GM18520 (cell line): ENCODE results near the gene CCDC88C.
A peak's percentile ranks its signal among the peaks of the same experiment; 100 is the strongest.

Experiments used
- ATAC-seq: cut with Tn5 transposase; IDR thresholded peaks from one replicate; pipeline ENCODE4 v1.9.1; 2021; ENCODE audit not compliant: unreplicated experiment

Gene CCDC88C

GRCh38 chr14:91380610-91381371 is 36.8 kb downstream of the CCDC88C start:
- no peak for ATAC-seq

- no peak for ATAC-seq
These were observed 37.5 kb downstream of the CCDC88C start for GRCh38 chr14:91380123-91380522.

DNA sequence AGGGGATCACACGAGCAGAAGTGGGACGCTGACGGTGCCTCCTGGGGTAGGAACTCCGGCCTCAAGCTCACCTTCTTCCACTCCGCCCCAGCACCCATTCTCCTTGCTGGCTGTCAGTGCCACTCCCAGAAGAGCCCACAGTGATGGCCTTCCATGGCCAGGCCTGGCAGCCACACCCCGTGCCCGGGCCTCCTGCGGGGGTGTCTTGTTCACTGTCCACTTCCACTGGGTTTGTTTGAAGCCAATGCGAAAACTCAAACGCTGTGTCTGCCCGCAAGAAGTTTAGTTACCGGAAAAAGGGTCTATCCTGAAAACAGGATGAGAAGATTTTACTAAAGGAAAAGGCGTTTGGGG is 38.1 kb downstream of the CCDC88C start:
- ATAC-seq: no peak

- ATAC-seq: no peak
These were observed 38.6 kb downstream of the CCDC88C start for GRCh38 chr14:91378930-91379578.

DNA sequence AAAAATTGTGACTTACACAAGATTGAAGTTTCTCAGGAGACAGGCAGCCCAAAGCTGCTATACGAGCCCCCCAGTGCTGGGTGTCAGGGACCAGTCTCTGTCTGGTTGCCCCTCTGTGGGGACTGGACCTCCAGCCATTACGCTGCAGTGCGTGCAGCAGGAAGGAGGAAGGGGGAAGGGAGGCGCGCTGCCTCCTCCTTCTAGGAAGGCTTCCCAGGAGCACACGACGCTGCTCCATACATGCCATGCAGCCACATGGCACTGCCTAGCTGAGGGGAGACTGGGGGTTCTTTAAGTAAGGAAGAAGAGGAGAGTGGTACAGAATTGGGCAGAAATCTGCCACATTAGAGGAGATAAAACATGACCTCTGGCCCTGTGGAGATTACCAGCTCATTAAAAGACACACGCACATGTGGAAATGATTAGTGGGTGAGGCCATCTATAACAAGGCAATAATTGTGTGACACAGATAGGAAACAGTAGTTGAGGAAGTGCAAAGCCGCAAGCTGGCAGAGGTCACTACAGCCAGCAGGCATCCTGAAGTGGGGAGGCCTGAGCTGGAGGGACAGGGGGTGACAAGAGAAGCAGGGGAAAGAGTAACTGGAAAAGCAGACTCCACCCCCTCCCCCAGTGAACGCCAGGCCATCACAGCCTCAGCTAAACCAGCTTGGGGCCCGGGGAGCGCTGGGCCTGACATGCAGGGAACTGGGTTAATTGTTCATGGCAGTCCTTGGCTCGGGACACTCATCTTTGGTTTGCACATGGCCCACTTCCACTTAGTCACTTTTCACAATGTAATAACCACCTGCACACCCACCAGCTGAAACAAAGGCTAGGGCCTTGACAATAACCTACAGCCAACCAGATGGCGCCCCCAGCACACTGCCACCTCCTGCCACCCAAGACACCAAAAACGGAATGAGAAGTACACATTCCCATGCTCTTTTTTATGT is 39.6 kb downstream of the CCDC88C start:
- no peak for ATAC-seq

DNA sequence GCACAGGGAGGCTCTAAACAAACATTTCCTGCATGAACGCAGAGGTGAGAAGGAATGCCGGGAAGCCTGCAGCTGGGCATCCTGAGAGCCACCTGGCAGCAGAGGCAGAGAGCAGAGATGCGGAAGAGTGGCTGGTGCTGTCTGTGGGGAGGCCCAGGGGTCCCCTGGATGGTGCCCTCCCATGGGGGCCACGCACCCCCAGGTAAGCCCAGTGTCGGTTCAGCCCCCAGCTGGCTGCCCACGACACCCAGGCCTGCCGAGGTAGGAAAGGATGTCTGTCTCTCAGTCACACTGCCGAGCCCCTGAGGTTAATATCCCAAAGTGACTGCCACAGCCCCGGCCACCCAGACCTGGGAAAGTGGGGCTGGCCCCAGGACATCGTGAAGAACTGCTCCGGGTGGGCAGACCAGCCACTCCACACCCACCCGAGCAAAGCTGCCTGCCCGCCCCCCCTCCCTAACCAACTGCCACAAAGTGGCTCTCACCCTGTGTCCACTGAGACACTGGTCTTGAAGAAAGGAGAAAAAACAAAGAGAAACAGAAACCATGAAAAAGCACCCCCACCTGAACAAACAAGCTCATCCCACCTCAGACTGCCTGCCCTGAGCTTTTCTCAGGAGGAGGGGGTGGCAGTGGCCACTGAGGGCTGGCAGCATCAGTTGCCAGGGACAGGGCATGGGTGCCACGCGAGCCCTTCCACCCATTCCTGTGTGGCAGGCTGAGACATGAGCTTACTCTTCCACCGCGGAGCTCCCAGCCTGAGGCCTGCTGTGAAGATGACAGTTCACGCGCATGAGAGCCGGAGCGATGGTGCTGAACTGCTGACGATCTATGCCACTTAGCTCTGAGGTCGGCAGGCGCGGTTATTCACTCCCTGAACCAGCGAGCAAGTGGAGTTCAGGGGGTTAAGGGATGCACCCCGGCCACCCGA is 40.8 kb downstream of the CCDC88C start:
- no peak for ATAC-seq

GRCh38 chr14:91375720-91376452 is 41.7 kb downstream of the CCDC88C start:
- no peak for ATAC-seq

DNA sequence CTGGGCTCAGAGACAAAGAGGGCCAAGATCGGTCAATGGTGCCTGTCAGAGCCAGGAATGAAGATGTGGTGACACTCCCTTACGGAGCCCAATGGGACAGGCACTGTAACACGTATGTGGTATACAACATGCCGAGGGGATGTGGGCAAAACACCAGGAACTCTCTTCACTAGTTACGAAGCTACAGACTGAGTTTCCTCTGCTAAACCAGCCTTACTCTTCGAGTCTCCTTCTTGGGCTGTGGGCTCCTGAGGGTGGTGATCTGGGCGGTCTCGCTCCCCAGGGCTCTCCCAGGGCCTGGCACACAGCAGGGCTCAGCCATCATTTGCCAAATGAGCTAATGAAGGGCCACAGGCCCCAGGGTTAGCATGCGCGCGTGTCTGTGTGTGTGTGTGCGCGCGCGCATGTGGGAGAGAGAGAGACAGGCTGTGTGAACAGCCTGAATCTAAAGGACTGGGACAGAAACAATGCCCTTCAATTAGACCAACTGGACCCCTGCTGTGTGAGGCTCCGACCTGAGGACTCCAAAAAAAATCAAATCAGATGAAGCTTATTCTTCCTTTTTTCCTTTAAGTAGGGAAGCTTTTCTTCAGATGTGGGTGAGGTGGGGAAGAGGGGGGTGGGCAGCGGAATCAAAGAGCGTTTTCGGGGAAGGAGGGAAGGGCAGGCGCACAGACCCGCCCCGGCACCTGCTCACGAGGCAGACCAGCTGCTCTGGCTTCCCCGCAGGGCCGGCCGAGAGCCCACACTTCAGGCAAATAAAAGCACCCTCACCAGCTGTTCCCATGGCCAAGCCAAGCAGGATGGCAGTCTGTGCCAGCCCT is 42.5 kb downstream of the CCDC88C start:
- ATAC-seq: no peak

DNA sequence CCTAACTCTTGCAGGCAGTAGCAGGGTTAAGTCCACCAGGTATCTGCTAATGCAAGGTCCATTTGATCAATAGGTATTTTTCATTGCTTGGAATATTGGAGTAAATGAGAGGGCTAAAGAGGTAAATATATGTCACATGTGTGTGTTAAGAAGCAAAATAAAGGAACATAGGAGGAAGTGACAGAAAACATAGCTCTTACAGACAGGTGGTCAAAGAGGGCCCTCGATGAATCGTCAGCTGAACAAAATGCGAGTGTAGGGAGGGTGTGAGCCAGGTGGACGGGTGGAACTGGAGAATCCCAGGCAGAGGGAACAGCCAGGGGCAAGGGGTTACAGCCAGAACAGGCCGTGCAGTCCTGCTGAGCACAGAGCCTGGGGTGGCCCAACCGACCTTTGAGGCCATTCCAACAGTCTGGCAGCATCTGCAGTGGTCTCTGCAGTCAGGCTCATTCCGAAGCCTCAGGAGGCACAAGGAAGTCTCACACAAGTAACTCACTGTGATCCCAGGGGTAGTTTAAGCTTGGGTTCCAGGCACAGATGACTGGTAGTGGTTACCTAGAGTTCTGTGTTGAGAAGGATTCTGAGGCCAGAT is 43.2 kb downstream of the CCDC88C start:
- ATAC-seq: no peak

GRCh38 chr14:91373591-91374254 is 43.9 kb downstream of the CCDC88C start:
- peak; percentile 58 for ATAC-seq

GRCh38 chr14:91372671-91373495 is 44.7 kb downstream of the CCDC88C start:
- ATAC-seq: peak; percentile 19

- ATAC-seq: no peak
These were observed 45.6 kb downstream of the CCDC88C start for GRCh38 chr14:91371990-91372375.

- ATAC-seq: no peak
These were observed 46.3 kb downstream of the CCDC88C start for GRCh38 chr14:91371011-91371989.

- no peak for ATAC-seq
These were observed 47.8 kb downstream of the CCDC88C start for GRCh38 chr14:91369628-91370445.

- ATAC-seq: no peak
These were observed 48.7 kb downstream of the CCDC88C start for GRCh38 chr14:91368776-91369416.
